Stimulated activated naive CD4-positive, alpha-beta T cell (primary cell): ENCODE data around the gene PLXNC1.

Experiments used
- DNase-seq, 6 experiments: peaks; one replicate each; lab custom pipeline; 2025; lab: John Stamatoyannopoulos, UW

PLXNC1 gene

GRCh38 chr12:94180558-94181296, 32.4 kb downstream of the PLXNC1 start:
- DNase-seq = no peak

- no peak for DNase-seq
Measured at GRCh38 chr12:94182986-94183707, 34.8 kb downstream of the PLXNC1 start.

GRCh38 chr12:94183708-94184379, 35.5 kb downstream of the PLXNC1 start:
- DNase-seq = no peak

- DNase-seq = no peak
Measured at GRCh38 chr12:94184995-94185719, 36.8 kb downstream of the PLXNC1 start.

- DNase-seq = no peak
Measured at GRCh38 chr12:94185801-94186200, 37.4 kb downstream of the PLXNC1 start.

- no peak for DNase-seq
Measured at GRCh38 chr12:94186278-94187241, 38.2 kb downstream of the PLXNC1 start.

GRCh38 chr12:94187361-94187760, 39.0 kb downstream of the PLXNC1 start:
- DNase-seq = no peak

- DNase-seq = no peak
Measured at GRCh38 chr12:94190623-94191022, 42.2 kb downstream of the PLXNC1 start.

GRCh38 chr12:94191023-94191422, 42.6 kb downstream of the PLXNC1 start:
- no peak for DNase-seq

- no peak for DNase-seq
Measured at GRCh38 chr12:94191811-94192210, 43.4 kb downstream of the PLXNC1 start.

GRCh38 chr12:94192506-94192905, 44.1 kb downstream of the PLXNC1 start:
- no peak for DNase-seq

GRCh38 chr12:94193168-94193567, 44.8 kb downstream of the PLXNC1 start:
- DNase-seq = no peak

- no peak for DNase-seq
Measured at GRCh38 chr12:94195483-94195882, 47.1 kb downstream of the PLXNC1 start.

- DNase-seq = no peak
Measured at GRCh38 chr12:94198469-94198868, 50.1 kb downstream of the PLXNC1 start.

- no peak for DNase-seq
Measured at GRCh38 chr12:94198872-94199271, 50.5 kb downstream of the PLXNC1 start.

- no peak for DNase-seq
Measured at GRCh38 chr12:94200069-94200468, 51.7 kb downstream of the PLXNC1 start.

GRCh38 chr12:94200695-94201094, 52.3 kb downstream of the PLXNC1 start:
- DNase-seq = no peak

- DNase-seq = no peak
Measured at GRCh38 chr12:94202245-94203180, 54.1 kb downstream of the PLXNC1 start.

GRCh38 chr12:94203181-94203546, 54.8 kb downstream of the PLXNC1 start:
- DNase-seq = no peak

- DNase-seq = no peak
Measured at GRCh38 chr12:94203796-94204195, 55.4 kb downstream of the PLXNC1 start.
